HepG2 (cell line): ENCODE results near the gene EDC3. TPM values are rescaled to one million over a fixed set of nuclear protein-coding genes. Genes with fewer than 3 reads are reported as not detected.

Experiments used
- BRCA1 ChIP-seq: sonication (generic); formaldehyde crosslinking; IDR thresholded peaks from 2 replicates; pipeline ENCODE4 v1.4.0; 2020; ENCODE audit warnings: missing genetic modification reagents
- CBFB ChIP-seq: sonication (generic); formaldehyde crosslinking; IDR thresholded peaks from 2 replicates; pipeline ENCODE4 v1.4.0; 2020; ENCODE audit warnings: missing genetic modification reagents
- CENPX ChIP-seq: sonication (generic); formaldehyde crosslinking; IDR thresholded peaks from 2 replicates; pipeline ENCODE4 v1.9.0; 2021; ENCODE audit warnings: mild to moderate bottlenecking, missing genetic modification reagents, moderate library complexity
- DMAP1 ChIP-seq: IDR thresholded peaks from 2 replicates; pipeline ENCODE4 v1.6.1; 2016
- E2F2 ChIP-seq: sonication (generic); formaldehyde crosslinking; IDR thresholded peaks from 2 replicates; pipeline ENCODE4 v1.4.0; 2020; ENCODE audit warnings: missing genetic modification reagents, borderline replicate concordance
- FOXP1 ChIP-seq, 2 experiments: fragments of 450-650 bp in 1 of 2; IDR thresholded peaks; 2 replicates each; pipeline ENCODE4 v1.6.1; 2017 to 2018; ENCODE audit warnings: antibody characterized with exemption in 1 of 2
- GFI1 ChIP-seq: sonication (generic); formaldehyde crosslinking; IDR thresholded peaks from 2 replicates; pipeline ENCODE4 v1.5.0; 2020; ENCODE audit warnings: missing genetic modification reagents, mild to moderate bottlenecking, borderline replicate concordance
- GTF3A ChIP-seq: sonication (generic); formaldehyde crosslinking; conservative IDR thresholded peaks from 2 replicates; pipeline ENCODE4 v1.4.0; 2020; ENCODE audit warnings: mild to moderate bottlenecking, missing genetic modification reagents
- KAT8 ChIP-seq: IDR thresholded peaks from 2 replicates; pipeline ENCODE4 v1.6.1; 2016; ENCODE audit warnings: missing genetic modification reagents, missing compliant biosample characterization
- KDM5A ChIP-seq: fragments of 200-600 bp; sonication (generic); IDR thresholded peaks from 2 replicates; pipeline ENCODE4 v1.7.0; 2018; ENCODE audit warnings: antibody characterized with exemption, mild to moderate bottlenecking, low read length, borderline replicate concordance
- KLF11 ChIP-seq: IDR thresholded peaks from 2 replicates; pipeline ENCODE4 v1.6.1; 2016; ENCODE audit warnings: missing compliant biosample characterization
- KLF13 ChIP-seq: sonication (generic); formaldehyde crosslinking; IDR thresholded peaks from 2 replicates; pipeline ENCODE4 v1.4.0; 2020; ENCODE audit warnings: mild to moderate bottlenecking, missing genetic modification reagents
- LCORL ChIP-seq, 2 experiments: fragments of 450-650 bp in 1 of 2; sonication (generic) in 1 of 2; formaldehyde crosslinking in 1 of 2; IDR thresholded peaks; 2 replicates each; pipeline versions ENCODE4 v1.5.0 to v1.6.1; 2017 to 2020; ENCODE audit warnings: antibody characterized with exemption in 1 of 2, missing genetic modification reagents in 1 of 2
- MAF1 ChIP-seq: sonication (generic); formaldehyde crosslinking; IDR thresholded peaks from 2 replicates; pipeline ENCODE4 v1.5.0; 2020; ENCODE audit warnings: missing genetic modification reagents, borderline replicate concordance
- MIXL1 ChIP-seq: IDR thresholded peaks from 2 replicates; pipeline ENCODE4 v1.6.1; 2016
- NR3C1 ChIP-seq: sonication (generic); formaldehyde crosslinking; IDR thresholded peaks from 2 replicates; pipeline ENCODE4 v1.4.0; 2020; ENCODE audit warnings: missing genetic modification reagents
- POLR2A ChIP-seq, 2 experiments: IDR thresholded peaks; 2 replicates each; pipeline ENCODE4 v1.6.1; 2011; ENCODE audit warnings: low read depth in 2 of 2, low read length in 2 of 2, mild to moderate bottlenecking in 1 of 2, moderate library complexity in 1 of 2; ENCODE audit not compliant: insufficient read depth in 1 of 2
- SMAD3 ChIP-seq: sonication (generic); formaldehyde crosslinking; IDR thresholded peaks from 2 replicates; pipeline ENCODE4 v1.4.0; 2020; ENCODE audit warnings: missing genetic modification reagents
- STAT5B ChIP-seq: sonication (generic); formaldehyde crosslinking; IDR thresholded peaks from 2 replicates; pipeline ENCODE4 v1.4.0; 2020; ENCODE audit warnings: missing genetic modification reagents
- TARDBP ChIP-seq: sonication (generic); formaldehyde crosslinking; IDR thresholded peaks from 2 replicates; pipeline ENCODE4 v1.8.0; 2022; ENCODE audit warnings: mild to moderate bottlenecking, missing genetic modification reagents
- TEAD2 ChIP-seq: sonication (generic); formaldehyde crosslinking; IDR thresholded peaks from 2 replicates; pipeline ENCODE4 v1.9.0; 2021; ENCODE audit warnings: missing genetic modification reagents
- U2AF1 ChIP-seq: fragments of 200-400 bp; formaldehyde crosslinking; optimal IDR thresholded peaks from 2 replicates; pipeline ENCODE3; 2017; ENCODE audit warnings: mild to moderate bottlenecking, low read depth, low read length
- ZKSCAN8 ChIP-seq: IDR thresholded peaks from 2 replicates; pipeline ENCODE4 v1.6.1; 2016; ENCODE audit warnings: borderline replicate concordance, missing genetic modification reagents, missing compliant biosample characterization
- ZNF253 ChIP-seq: sonication (generic); formaldehyde crosslinking; IDR thresholded peaks from 2 replicates; pipeline ENCODE4 v1.8.0; 2022; ENCODE audit warnings: mild to moderate bottlenecking, missing genetic modification reagents, borderline replicate concordance
- ZNF484 ChIP-seq: sonication (generic); formaldehyde crosslinking; IDR thresholded peaks from 2 replicates; pipeline ENCODE4 v1.5.1; 2020; ENCODE audit warnings: mild to moderate bottlenecking, low read depth, missing genetic modification reagents, borderline replicate concordance
- ZNF501 ChIP-seq: sonication (generic); formaldehyde crosslinking; IDR thresholded peaks from 2 replicates; pipeline ENCODE4 v1.5.1; 2020; ENCODE audit warnings: mild to moderate bottlenecking, moderate library complexity, missing genetic modification reagents
- ZNF782 ChIP-seq: sonication (generic); formaldehyde crosslinking; IDR thresholded peaks from 2 replicates; pipeline ENCODE4 v1.4.0; 2020; ENCODE audit warnings: missing genetic modification reagents, mild to moderate bottlenecking, borderline replicate concordance
- polyA plus RNA-seq, 8 experiments: library from polyadenylated mRNA; depleted of rRNA in 3 of 8; stranded (reverse) in 7 of 8; unstranded in 1 of 8; fragments of >200 nt; fragmentation: Illumina TruSeq in 4 of 8; extraction: Trizol in 4 of 8; gene quantifications; 2 replicates each; pipeline versions ENCODE4 v1.2.1 to v1.2.3, GENCODE V29; 2011 to 2016; ENCODE audit warnings: low read depth in 4 of 8, missing spikeins in 1 of 8, mixed read lengths in 1 of 8; ENCODE audit not compliant: insufficient read depth in 1 of 8
- total RNA-seq, 5 experiments: library from RNA; depleted of rRNA; stranded (reverse); fragments of >200 nt; fragmentation: Illumina TruSeq; extraction: Trizol; gene quantifications; 2 replicates each; pipeline ENCODE4 v1.2.3, GENCODE V29; 2016; ENCODE audit warnings: low read depth in 1 of 5
- TF ChIP-seq, protein P1 (sequence below): IDR thresholded peaks from 2 replicates; pipeline ENCODE4 v1.6.1; 2016; ENCODE audit warnings: low read depth, borderline replicate concordance
- TF ChIP-seq, protein P2 (sequence below), 2 experiments: sonication (generic) in 1 of 2; formaldehyde crosslinking in 1 of 2; IDR thresholded peaks; 2 replicates each; pipeline versions ENCODE4 v1.4.0 to v1.6.1; 2018 to 2020; ENCODE audit warnings: missing genetic modification reagents in 2 of 2, borderline replicate concordance in 1 of 2, low read depth in 1 of 2, mild to moderate bottlenecking in 1 of 2, missing biosample characterization in 1 of 2

EDC3 gene
- total and polyA plus RNA-seq, 2 of the 13 experiments (the other 11 are each of a cell fraction or from before 2014, with no cell fraction given): 17.4 to 32.0 TPM

DNA sequence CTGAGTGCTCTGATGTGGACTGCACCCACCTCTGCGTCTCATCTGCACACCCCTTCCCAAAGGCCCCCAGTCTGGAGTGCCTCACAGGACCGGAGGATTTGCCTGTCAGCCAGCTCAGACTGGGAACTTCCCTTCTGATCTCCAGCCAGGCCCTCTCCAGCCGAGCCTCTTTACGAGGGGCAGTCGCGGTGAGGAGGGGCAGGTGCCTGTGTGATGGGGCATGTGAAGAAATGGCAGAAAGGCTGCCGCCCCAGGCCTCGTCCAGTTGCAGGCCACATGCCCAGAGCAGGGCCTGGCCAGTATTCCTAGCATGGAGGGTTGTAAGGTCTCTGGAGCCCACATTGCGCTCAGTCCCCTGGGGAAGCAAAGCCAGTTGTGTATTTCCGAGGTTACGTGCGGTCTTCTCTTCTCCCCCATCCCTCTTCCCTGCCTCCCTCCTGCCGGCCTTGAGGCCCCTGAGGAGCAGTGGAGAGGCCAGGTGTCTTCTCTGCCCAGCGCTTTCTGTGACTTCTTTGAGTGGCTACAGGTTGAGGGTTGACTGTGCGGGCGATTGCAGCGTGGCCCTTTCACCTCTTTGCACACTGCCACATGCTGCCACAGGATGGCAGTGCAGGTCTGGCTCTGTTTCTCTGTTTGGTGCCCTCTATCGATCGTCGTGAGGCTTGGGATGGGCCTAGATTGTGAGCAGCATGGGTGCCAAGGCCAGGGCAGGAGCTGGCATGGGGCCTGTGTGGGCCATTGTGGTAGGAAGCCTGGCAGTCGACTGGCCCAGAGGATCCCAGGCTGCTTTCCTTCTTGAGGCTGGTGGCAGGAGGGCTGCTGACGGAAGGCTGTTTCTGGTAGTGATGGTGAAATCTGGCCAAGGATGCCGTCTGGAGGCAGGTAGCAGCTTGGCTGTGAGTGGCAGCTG lies 74.9 kb downstream of the EDC3 start (continued):
- TF ChIP-seq STAT5B (no peak), ZKSCAN8 (CRISPR knock-in tag) (no peak), POLR2A (IDR thresholded peaks at IDR 0.05; ENCODE audit: insufficient read depth in 1 of 2, low read depth in 2 of 2, low read length in 2 of 2) (no peak), DMAP1 (CRISPR knock-in tag) (no peak), NR3C1 (CRISPR knock-in tag) (no peak), CENPX (no peak), FOXP1 (IDR thresholded peaks at IDR 0.05) (no peak), FOXP1 (CRISPR knock-in tag; IDR thresholded peaks at IDR 0.05) (no peak), GTF3A (CRISPR knock-in tag) (0 out of 2 replicates have a peak, but pooled peaks have one; percentile 58), CBFB (CRISPR knock-in tag) (0 out of 2 replicates have a peak, but pooled peaks have one; percentile 43), KDM5A (no peak), ZNF253 (CRISPR knock-in tag) (no peak), LCORL (IDR thresholded peaks at IDR 0.05) (no peak), LCORL (CRISPR knock-in tag; IDR thresholded peaks at IDR 0.05) (peak; percentile 70; the same call in 1 of the 2 replicates), GFI1 (no peak), ZNF484 (CRISPR knock-in tag) (no peak), U2AF1 (no peak), KAT8 (CRISPR knock-in tag) (0 out of 2 replicates have a peak, but pooled peaks have one; percentile 38), SMAD3 (CRISPR knock-in tag) (no peak), MAF1 (CRISPR knock-in tag) (no peak), KLF13 (CRISPR knock-in tag) (no peak), ZNF782 (CRISPR knock-in tag) (no peak), TEAD2 (CRISPR knock-in tag) (no peak), TARDBP (CRISPR knock-in tag) (0 out of 2 replicates have a peak, but pooled peaks have one; percentile 28), BRCA1 (CRISPR knock-in tag) (no peak), MIXL1 (no peak), KLF11 (CRISPR knock-in tag) (no peak), ZNF501 (no peak), E2F2 (CRISPR knock-in tag) (no peak)
- TF ChIP-seq, protein P1, sequence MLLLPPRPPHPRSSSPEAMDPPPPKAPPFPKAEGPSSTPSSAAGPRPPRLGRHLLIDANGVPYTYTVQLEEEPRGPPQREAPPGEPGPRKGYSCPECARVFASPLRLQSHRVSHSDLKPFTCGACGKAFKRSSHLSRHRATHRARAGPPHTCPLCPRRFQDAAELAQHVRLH (CRISPR knock-in tag): peak; percentile 45; the same call in 1 of the 2 replicates
- TF ChIP-seq, protein P2, sequence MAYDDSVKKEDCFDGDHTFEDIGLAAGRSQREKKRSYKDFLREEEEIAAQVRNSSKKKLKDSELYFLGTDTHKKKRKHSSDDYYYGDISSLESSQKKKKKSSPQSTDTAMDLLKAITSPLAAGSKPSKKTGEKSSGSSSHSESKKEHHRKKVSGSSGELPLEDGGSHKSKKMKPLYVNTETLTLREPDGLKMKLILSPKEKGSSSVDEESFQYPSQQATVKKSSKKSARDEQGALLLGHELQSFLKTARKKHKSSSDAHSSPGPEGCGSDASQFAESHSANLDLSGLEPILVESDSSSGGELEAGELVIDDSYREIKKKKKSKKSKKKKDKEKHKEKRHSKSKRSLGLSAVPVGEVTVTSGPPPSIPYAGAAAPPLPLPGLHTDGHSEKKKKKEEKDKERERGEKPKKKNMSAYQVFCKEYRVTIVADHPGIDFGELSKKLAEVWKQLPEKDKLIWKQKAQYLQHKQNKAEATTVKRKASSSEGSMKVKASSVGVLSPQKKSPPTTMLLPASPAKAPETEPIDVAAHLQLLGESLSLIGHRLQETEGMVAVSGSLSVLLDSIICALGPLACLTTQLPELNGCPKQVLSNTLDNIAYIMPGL (CRISPR knock-in tag; IDR thresholded peaks at IDR 0.05; ENCODE audit: borderline replicate concordance in 1 of 2, low read depth in 1 of 2): peak; percentile 85 to 93
